ENCODE results near the gene LRPAP1.

LRPAP1 gene

DNA sequence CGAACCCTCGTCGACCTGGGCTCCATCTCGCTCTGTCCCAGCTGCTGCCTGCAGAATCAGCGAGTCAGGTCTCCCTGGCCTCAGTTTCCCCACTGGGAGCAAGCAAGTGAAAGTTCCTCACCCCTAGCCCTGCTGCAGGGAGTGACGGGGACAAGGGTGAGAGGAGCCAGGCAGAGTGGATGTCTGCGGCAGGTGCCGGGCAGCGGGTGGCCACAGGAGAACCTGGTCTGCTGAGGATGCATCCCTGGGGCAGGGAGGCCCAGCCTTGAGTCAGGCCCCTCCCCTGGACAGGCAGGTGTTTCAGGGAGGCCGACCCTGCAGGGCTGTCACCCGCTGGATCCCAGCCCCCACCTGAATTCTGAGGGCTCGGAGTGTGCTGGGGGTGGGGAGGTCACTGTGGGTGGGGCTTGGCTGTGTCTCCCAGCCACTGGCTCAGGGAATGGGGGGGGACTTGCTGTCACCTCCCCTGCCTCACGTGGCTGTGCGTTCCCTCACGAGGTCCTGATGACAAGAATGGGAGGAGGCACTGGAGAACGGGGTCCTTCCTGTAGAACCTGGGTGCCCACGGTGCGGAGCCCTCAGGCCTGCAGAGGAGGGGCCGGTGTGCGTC, 33.2 kb downstream of the LRPAP1 start:
- DNase-seq: no peak

DNA sequence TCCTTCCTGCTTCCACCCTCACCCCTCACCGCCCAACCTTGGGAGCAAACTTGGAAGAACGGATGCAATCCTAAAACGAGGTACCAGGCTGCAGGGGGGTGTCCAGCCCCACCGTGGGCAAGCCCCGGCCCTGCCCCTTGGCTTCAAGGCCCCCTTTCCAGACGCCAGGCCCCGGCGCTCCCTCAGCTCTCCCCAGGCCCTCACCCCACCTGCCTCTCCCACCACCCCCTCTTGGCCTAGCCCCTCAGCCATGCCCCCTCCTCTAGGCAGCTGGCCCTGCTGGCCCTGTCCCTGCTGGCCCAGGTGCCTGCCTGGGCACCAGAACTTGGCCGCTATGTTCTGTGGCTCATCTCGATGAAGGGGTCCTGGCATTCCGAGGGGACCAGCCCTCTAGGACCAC, 33.8 kb downstream of the LRPAP1 start:
- no peak for DNase-seq

DNA sequence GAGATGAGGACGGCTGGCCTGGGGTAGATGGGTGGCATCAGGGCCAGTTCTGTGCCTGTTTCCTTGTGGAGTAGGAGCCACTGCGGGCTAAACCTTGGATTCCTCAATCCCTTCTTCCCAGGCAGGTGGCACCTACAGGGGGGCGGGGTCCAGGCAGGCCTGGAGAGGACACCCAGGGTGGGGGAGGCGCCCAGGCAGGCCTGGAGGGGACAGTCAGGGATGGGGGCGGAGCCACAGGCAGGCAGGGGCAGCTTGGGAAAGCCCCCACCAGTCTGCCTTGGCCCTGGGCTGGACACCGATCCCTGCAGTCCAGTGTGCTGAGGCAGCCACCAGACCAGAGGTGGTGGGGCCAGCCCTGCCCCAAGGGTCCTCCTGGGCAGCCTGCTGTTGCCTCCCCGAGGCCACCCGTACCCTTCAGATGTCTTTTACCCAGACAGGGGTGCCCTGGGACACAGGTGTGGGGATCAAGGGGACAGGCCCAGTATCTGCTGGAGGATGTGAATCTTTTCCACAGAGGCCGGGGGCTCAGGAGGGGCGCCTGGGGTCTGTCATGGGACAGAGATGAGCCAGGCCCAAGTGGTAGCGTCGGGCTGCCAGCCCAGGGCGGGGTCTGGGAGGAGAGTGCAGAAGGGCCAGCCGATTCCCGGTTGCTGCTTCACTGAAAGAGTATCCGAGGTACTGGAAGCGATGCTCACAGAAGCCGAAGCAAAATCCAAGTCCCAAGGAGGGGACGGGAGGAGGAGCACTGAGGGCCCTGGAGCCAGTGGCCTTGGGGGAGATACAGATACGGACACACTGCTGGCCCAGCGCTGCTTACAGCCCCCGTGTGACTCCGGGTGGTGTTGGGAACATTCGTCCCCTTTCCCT, 34.5 kb downstream of the LRPAP1 start:
- DNase-seq: no peak

DNA sequence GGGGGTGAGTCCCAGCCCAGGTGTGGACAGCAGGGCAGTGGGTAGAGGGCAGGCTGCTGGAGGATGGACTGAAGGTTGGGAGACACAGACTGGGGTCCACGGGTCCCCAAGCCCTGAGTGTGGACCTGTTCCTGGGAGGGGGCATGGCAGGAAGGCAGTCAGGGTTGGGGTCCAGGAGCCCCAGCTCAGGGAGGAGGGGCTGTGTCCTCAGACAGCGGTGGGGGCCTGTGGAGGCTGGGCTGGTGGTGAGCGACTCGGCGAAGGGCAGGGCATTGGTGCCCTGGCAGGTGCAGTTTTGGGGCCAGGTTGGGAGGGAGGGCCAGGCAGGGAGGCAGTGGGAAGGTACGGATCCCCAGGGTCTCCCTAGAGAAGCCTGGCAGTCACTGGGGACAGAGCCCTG, 35.1 kb downstream of the LRPAP1 start:
- no peak for DNase-seq

DNA sequence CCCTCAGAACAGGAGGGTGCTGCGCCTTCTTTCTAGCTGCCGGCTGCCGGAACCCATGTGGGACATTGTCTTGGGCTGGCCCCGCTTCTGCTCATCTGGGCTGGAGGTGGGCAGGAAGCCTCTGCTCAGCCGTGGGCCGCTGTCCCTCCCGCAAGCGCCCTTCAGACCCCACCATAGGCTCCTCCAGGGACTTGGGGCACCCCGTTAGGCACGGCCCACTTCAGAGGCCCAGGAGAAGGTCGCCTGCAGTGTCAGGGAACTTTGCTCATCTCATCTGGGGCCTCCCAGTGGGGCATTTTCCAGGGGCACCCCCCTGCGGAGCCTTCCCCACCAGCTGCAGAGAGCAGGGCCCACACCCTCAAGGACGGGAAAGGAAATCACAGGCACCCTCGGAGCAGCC, 36.2 kb downstream of the LRPAP1 start:
- DNase-seq: no peak

DNA sequence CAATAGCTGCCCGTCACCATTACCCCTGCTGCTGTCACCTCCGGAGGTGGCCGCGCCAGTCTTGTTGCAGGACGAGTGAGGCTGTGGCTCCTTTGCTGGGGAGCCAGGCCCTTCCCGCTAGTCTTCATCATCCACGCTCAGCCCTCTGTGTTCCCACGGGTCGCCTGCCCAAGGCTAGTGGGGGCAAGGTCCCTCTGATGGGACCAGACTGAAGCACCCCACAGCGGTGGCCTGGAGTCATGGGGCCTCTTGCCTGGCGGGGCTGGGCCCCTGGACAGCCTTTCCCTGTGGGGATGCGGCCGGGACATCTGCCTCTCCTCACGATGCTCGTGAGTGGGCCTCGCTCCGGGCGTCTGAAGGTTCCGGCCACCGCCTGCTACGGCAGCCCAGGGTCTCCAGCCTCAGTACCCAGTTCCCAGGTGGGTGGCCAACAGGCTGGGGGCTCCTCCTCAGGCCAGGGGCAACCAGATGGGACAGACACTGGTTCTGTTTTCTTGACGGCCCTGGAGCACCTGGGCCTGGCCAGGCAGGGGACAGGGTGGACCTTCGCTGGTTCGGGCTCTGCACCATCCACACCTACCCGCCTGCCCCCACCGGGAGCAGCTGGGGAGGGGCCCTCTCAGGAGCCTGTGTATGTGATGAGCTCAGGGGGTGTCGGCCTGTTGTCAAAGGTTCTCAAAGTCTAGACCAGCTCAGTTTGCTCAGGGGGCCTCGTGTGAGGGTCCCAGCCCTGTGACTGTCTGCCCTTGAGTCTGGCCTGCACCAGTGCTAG, 36.8 kb downstream of the LRPAP1 start:
- no peak for DNase-seq

DNA sequence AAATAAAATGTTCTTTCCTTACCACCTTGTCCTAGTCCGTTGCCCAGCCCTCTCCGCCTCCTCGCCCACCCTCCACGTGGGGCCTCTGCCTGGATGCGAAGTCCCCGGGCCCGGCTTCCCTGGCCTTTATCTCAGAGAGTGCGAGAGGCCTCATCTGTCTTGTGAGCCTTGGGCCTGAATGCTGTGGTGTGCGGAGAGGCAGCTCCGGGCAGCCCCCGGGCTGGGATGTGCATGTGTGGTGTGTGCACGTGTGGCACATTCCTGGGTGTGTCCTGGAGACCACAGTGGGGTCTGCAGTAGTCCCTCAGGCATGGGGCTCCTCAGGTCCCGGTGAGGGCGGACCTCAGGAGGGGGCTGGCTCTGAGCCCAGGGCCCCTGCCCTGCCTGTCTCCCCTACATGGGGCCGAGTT, 37.8 kb downstream of the LRPAP1 start:
- no peak for DNase-seq

DNA sequence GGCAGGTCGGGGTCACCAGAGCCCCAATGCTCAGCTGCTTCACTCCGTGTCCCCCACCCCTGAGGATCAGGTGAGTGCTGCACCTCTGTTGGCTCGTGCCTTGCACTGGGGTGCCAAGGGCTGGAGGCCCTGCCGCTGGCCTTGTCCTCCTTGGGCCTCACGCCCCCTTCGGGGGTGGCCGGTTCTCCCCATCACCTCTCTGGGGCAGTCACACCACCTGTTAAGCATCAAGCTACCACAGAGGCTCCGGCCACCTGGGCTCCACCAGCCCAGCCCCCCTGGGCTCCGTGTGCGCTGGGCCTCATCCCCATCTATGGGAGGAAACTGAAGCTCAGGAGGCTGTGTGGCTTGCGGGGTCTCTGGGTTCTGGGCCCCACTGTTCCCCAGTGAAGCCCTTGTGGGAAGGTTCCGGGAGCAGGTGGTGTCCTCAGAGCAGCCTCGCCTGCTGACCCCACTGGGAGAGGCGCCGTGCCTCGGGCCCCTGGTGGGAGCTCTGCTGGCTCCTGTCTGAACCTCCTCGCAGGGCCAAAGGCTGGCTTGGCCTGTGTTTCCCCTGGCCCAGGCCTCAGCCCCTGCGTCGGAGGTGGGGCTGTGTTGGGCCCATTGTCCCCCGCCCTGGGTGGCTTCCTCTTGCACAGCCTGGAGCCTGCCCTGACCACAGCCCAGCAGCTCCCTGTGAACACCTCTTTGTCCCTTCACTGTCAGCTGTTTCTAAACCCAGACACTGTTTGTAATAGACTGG, 38.3 kb downstream of the LRPAP1 start:
- DNase-seq: no peak

DNA sequence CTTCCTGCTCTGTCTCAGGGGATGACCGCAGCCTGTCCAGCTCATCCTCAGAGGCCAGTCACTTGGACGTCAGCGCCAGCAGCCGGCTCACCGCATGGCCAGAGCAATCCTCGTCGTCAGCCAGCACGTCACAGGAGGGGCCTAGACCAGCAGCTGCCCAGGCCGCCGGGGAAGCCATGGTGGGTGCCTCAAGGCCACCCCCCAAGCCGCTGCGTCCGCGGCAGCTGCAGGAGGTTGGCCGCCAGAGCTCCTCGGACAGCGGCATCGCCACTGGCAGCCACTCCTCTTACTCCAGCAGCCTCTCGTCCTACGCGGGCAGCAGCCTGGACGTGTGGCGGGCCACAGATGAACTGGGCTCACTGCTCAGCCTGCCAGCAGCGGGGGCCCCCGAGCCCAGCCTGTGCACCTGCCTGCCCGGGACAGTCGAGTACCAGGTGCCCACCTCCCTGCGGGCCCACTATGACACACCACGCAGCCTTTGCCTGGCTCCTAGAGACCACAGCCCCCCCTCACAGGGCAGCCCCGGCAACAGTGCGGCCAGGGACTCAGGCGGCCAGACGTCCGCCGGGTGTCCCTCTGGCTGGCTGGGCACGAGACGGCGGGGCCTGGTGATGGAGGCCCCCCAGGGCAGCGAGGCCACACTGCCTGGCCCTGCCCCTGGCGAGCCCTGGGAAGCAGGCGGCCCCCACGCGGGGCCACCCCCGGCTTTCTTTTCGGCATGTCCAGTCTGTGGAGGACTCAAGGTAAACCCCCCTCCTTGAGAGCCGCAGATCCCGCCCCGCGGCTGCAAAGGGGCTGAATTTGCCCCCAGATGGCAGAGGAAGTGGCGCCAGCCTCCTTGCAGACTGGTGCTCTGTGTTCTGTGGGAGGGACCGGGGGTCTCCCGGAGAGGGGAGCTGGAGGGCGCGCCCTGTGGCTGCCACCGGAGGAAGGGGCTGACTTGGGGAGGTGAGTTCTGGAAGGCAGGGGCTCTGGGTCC, 39.2 kb downstream of the LRPAP1 start:
- no peak for DNase-seq

DNA sequence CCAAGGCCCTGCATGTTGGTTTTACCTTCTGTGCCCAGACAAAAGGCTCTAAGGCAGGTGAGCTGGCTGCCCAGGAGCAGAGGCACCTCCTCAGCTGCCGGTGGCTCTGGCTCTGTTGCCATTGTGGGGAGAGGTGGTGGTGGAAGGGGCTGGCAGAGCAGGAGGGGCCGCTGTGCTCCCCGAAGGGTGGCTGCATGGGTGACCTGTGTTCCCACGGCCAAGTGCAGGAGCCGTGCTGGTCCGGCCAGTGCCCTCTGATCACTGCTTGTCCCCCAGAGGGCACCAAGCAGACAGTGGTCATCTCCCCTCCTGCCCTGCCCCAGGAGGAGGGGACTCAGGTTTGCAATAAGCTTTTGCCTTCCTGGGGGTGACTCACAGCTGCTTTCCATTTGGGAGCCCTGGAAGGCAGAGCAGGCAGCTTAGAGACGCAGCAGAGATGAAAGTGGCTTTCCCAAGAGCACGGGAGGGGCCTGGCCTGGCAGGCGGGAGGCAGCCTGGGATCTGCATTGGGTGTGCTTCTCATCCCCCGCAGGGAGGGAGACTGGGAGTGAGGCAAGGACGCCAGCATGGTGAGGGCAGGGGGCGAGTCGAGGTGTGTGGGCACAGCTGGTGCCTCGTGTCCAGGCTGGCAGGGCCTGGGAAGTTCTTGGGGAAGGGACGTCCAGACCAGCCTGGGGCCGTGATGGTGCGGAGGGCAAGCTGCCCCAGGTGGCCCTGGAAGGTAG, 40.4 kb downstream of the LRPAP1 start:
- DNase-seq: no peak

DNA sequence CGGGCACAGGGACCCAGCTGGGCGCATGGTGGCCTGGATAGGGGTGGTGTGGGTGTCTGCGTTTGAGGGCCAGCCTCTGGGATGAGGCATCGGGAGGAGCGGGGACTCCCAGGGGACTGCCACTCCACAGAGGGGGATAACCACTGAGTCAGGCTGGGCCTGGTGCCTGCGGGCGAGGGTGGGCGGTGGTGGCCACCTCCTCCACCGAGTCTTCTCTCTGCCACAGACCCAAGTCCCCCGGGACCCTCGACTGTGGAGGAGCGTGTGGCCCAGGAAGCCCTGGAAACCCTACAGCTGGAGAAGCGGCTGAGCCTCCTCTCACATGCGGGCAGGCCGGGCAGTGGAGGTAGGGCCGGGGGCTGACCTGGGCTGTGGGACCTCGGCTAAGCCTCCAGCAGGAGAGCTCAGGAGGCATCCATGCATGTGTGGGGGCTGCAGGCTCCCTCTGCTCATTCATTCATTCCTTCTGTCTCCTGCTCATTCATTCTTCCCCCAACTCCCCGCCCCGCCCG, 42.7 kb downstream of the LRPAP1 start:
- DNase-seq: no peak

DNA sequence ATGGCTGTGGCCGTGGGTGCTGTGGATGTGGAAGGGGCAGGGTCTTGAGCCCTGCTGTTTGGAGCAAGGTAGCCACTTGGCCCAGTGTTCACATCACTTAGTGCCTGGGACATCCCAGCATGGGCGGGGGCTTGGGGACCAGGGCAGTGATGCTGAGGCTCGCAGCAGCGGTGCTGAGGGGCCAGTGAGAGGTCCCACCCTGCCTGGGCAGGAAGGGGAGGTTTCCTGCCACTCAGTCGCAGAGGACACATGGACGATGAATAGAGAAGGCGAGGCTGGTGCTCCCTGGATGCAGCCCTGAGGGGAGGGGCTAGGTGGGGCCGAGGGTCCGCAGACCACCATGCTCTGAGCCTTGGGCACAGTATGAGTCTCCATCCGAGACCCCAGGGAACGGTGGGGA, 43.4 kb downstream of the LRPAP1 start:
- DNase-seq: no peak

DNA sequence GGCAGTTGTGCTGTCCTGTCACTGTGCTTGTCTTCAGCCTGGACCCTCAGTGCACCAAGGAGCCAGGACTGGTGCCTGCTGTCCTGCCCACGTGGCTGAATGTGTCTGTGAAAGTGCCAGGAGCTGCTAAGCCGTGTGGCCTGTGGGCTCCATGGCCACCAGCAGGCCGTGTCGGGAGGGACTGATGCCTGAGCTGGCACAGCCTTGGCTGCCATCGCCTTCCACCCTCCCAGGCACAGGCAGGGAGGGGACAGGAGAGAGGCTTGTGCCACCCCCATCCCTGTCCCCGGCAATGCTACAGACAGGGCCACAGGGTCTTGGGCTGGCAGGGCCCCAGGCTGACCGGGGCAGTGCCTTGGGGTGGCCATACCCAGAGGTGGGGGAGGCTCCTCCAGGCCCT, 44.4 kb downstream of the LRPAP1 start:
- DNase-seq: no peak

DNA sequence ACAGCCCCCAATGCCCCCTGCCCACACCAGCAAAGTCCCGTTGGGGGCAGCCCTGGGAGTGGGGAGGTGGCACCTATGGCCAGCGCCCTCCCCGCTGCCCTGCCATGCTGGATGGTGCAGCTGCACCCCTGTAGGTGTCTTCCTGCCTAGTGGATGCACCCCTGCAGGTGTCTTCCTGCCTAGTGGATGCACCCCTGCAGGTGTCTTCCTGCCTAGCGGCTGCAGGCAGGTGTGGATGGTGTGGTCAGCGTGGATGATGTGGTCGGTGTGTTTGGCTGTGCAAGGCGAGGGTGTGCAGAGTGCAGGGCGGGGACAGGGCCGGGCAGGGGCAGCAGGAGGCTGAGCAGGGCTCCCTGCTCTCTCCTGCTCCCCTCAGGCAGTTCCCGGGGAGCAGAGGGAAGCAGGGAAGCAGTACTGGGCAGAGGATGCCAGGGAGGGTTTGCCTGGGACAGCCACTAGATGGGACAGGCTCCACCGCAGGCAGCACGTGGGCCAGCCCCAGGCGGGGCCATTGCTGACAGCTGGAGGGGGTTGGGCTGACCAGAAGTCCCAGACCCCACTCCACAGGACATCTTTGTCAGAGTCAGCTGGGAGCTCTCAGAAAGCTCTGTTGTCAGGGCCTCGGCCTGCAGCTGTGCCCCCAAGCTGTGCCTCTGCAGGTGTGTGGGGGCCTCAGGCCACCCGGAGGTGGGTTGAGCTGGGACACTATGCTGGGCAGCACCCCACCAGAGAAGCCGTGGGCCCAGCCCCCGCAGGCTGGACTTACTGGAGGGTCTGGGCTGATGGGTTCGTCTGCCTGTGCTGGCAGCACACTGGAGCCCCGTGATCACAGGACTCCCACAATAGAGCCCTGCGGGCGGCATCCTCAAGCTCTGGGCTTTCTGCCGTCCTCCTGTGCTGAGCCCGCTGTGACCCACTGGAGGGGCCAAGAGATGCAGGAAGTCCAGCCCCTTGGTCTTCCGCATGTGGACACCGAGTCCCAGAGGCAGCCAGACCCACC, 45.4 kb downstream of the LRPAP1 start:
- no peak for DNase-seq

DNA sequence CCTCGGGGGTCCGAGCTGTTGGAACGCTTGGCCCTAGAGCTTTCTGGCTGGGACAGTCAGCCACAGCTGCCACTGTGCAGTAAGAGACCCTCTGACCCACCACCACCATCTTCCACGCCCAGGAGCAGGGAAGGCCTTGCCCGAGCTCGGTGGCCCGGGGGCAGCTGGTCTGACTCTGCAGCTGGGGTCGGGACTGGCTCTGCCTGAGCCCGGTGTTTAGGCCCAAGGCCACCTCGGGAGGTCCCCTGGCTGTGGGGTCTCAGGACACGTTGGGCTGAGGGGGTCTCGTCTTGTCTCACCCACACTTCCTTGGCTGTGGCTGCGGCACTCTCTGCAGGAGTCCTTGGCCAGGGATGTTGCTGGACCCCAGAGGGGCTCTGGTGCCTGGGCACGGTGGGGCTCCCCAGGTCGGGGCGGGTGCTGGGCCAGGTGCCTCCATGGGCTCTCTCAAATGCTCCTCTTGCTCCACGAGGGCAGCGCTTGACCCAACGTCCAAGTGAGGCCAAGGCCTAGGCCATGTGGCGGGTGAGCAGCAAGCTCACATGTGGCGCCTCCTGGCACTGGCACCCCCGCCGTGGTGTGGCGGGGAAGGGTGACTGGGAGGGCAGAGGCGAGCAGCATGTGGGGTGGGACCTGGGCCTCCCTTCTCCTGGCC, 46.2 kb downstream of the LRPAP1 start:
- no peak for DNase-seq

DNA sequence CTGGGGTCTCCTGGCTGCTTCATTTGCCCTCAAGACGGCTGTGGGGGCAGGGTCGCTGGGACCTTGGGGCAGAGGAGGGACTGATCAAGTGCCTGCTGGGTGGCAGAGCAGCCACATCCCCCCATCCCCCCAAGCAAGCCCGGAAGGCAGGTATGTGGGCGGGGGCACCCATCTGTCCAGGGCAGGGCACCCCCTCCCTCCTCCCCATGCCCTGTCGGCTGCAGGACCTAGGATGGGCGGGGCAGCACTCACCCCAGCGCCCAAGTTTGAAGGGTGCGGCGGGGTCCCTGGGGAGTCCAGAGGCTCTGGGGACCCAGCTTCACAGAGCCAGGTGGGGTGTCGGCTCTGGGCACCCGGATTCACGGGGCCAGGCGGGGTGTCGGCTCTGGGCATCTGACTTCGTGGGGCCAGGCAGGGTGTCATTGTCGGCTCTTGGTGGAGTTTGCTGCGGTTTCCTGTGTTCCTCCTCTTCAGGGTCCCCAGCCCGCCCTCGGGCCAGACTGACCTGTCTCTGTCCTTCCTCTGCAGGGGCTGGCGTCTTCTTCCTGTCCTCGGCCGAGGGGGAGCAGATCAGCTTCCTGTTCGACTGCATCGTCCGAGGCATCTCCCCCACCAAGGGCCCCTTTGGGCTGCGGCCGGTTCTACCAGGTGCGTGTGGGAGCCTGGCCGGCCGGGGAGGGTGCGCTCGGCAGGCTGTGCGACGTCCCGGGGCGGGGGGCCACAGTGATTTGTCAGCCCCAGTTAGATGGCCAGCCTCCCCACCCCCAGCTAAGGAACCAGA, 47.0 kb downstream of the LRPAP1 start:
- no peak for DNase-seq

DNA sequence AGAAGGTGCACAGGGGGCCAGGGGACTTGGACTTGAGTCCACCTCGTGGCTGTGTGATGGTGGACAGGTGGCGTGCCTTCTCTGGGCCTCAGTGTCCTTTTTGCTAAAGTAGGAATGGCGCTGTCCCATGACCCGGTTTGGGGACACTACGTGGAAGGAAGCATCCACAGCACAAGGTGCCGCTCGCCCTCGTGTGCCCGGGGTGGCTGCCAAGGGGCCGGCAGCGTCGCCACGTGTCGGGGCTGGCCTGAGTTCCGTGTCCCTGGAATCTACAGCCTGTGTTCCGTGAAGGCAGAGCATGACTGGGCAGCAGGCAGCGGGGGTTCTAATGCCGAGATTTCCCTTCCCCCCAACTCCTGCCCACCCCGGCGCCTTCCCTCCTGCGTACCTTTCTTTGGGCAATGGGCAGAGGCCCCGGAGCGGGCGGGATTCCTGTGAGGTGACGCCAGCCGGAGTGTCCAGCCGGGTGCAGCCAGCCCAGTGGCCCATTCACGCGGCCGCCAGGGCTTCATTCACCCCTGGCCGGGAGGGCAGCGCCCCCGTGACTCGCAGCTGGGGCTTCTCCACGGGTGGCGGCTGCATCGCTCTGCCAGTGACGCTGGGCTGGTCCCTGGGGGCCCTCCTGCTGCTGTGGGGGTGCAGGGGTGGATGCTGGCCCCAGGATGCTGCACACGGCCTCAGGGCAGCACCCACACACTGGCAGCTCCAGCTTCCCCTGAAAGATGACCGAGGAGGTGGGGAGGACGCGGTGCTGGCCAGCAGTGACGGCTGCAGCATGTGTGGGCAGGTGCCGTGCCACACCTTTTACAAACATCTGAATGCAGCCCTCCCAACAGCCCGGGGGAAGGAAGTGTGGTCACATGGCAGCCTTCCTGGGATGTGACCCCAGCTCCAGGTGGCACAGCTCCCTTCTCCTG, 47.9 kb downstream of the LRPAP1 start:
- DNase-seq: no peak
